ENCODE measurements around the gene SERPINA6.
"Not testable (repeated sequence)": the region's sequence is repeated elsewhere in the genome, so short reads cannot be mapped to it uniquely, and the experiment has no call there.

DNA sequence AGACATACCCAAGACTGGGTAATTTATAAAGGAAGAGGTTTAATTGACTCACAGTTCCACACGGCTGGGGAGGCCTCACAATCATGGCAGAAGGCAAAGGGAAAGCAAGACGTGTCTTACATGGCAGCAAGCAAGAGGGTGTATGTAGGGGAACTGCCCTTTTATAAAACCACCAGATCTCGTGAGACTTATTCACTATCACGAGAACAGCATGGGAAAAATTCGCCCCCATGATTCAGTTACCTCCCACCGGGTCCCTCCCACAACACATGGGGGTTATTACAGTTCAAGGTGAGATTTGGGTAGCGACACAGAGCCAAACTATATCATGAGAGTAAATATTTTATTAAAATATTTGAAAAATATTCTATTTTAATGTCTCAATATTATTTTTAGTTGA is 54.6 kb downstream of the SERPINA6 start:
- not testable (repeated sequence) for TF ChIP-seq CTCF (IDR thresholded peaks at IDR 0.05); EZH2 (IDR thresholded peaks at IDR 0.05; ENCODE audit: borderline replicate concordance, insufficient read depth, low read depth, low read length, poor library complexity, severe bottlenecking)

Measured in B cell (primary cell).